ENCODE data around the gene PRKCA. TPM values are rescaled to one million over a fixed set of nuclear protein-coding genes. Genes with fewer than 3 reads are reported as not detected.

The PRKCA gene
- total and polyA plus RNA-seq, 2 donors (not counting 3 experiments of a cell fraction or from before 2014, with no cell fraction given): 7.5 to 34.2 TPM

GRCh38 chr17:66686601-66687000, 384.2 kb downstream of the PRKCA start:
- no peak for DNase-seq (ENCODE audit: low read depth, low spot score)
- Histone ChIP-seq H3K79me2 (ENCODE audit: control insufficient read depth, insufficient read depth, low read length) (no peaks in the 10 kb centered on the region), H3K9me1 (replicated peaks; ENCODE audit: control insufficient read depth, extremely low read depth, insufficient read depth, low read length) (no peaks in the 10 kb centered on the region), H2AFZ (ENCODE audit: low read depth, low read length) (no peak overlapping the region), H3K4me2 (ENCODE audit: insufficient read depth, low read length) (no peak overlapping the region), H3K9me3 (replicated peaks; ENCODE audit: control insufficient read depth, insufficient read depth, low read length) (no peaks in the 10 kb centered on the region), H4K20me1 (replicated peaks; ENCODE audit: control insufficient read depth, extremely low read depth, insufficient read depth, low read length) (no peaks in the 10 kb centered on the region), H3K27me3 (ENCODE audit: control insufficient read depth in 2 of 2, insufficient read depth in 2 of 2, low read length in 2 of 2) (no peaks in the 10 kb centered on the region), H3K9ac (replicated peaks; ENCODE audit: extremely low read depth, insufficient read depth, low read length) (no peak overlapping the region), H3K27ac (ENCODE audit: insufficient read depth, low read depth, low read length) (no peak overlapping the region), H3K4me3 (replicated peaks in 1 of 3; ENCODE audit: insufficient read depth in 1 of 3, low read depth in 1 of 3, low read length in 3 of 3) (no peak overlapping the region), H3K4me1 (ENCODE audit: control insufficient read depth, extremely low read depth, insufficient read depth, low read length) (peaks cover 8% of the 10 kb centered on the region), H3K36me3 (ENCODE audit: control insufficient read depth in 2 of 2, extremely low read depth in 1 of 2, insufficient read depth in 2 of 2, low read length in 2 of 2) (no peaks in the 10 kb centered on the region)
- TF ChIP-seq GATA2 (IDR thresholded peaks at IDR 0.05; ENCODE audit: insufficient read depth, insufficient read length, low read depth, low read length): no peak
- TF ChIP-seq JUN (IDR thresholded peaks at IDR 0.05; ENCODE audit: borderline replicate concordance, insufficient read depth, insufficient read length, low read depth): no peak
- TF ChIP-seq MAX (IDR thresholded peaks at IDR 0.05; ENCODE audit: insufficient read depth, insufficient read length): no peak
- TF ChIP-seq FOS (IDR thresholded peaks at IDR 0.05; ENCODE audit: borderline replicate concordance, insufficient read depth, low read length): no peak
- TF ChIP-seq EZH2 (IDR thresholded peaks at IDR 0.05; ENCODE audit: borderline replicate concordance, low read depth, low read length, severe bottlenecking): no peak
- TF ChIP-seq POLR2A (IDR thresholded peaks at IDR 0.05; ENCODE audit: low read depth, low read length): no peak
- TF ChIP-seq CTCF (IDR thresholded peaks at IDR 0.05; ENCODE audit: extremely low read depth in 1 of 2, insufficient read depth in 1 of 2, low read depth in 1 of 2, low read length in 2 of 2): no peak
- TF ChIP-seq MYC (IDR thresholded peaks at IDR 0.05; ENCODE audit: low read depth, low read length): no peak
- TF ChIP-seq POLR2AphosphoS5 (IDR thresholded peaks at IDR 0.05; ENCODE audit: insufficient read depth, low read depth, low read length): no peak
- no TSS peak for BruUV-seq (replicated peaks)
- no peak for FAIRE-seq
- POLR2A ChIA-PET: no interaction called here
- dilution Hi-C loops (cut with MboI; ENCODE audit: extremely low pct_ligation_motif_present, low sequenced_read_pairs): no loop called here
- CTCF ChIA-PET: interaction anchor here (1.3 kb wide), 1 partner anchor 13 kb away, joined by 5 read pairs; no protein-coding TSS in a partner anchor
- intact Hi-C loops (cut with micrococcal nuclease): no loop called here

Measured in endothelial cell of umbilical vein (primary cell).